ENCODE results near the gene LPP.

LPP gene

DNA sequence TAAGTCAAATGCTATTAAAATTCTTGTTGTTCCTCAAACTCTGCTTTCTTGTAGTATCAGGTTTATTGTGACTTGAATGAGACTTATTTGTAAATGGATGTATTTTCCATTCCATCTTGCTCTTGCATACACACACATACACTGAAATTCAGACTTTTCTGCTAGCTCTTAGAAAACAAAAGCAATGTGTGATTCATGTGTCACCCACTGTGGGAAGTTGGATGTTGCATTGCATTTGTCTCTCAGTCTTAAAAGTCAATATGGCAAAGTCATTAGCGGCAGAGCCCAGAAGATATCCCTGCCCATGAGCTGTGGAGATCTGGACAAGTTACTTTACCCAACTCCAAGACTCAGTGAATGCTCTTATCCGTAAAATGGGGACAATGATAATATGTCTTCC, 660.6 kb downstream of the LPP start:
- FAIRE-seq: no peak
- DNase-seq (ENCODE audit: low spot score): no peak

DNA sequence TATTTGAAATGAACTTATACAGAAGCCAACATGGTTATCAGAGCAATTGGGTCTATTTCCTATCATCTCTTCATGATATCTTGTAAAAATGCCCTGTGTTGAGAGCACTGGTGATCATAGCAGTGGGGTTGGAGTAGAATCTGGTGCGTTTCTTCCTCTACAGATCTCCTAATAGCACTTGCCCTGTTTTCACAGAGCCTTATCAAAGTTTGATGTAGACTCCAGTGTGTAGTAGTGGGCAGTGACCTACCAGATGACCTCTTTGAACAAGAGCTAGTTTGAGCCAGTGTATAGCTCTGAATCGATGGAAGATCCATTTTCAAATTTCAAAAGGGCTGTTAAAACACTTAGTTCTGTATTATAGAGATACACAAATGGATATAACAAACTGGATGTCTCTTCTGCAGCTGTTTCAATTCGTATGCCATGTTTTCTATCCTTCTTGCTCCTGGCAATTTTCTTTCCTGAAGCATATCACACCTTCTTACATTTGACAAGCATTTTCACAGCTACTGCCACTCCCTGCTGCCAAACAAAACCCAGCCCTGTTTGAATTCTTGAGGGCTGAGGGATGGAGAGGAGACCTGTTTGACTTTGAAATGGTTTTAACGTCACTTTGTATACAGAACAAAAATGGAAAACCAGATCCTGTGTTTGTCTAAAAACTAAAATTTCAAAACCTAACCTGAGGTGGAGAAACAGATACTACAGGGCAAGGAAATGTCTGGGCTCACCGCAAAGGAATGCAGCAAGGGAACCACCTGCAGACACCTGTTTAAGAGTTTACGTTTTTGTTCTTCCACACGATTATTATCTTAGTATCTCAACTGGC, 663.4 kb downstream of the LPP start:
- no peak for FAIRE-seq

DNA sequence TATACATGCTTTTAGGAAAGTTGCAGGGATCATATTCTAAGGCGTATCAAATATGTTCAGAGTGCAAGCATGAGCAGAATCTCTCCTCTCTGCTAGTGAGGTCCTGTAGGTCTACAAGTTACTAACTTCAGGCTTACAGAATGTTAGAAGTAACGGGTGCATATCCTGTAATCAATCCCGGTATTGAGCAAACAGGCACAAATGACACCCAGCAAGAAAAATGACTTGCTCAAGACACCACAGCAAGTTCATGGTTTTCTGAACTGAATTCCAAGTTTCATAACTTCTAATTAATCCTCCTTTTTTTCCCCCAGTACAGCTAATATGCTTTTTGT, 663.9 kb downstream of the LPP start:
- no peak for DNase-seq (ENCODE audit: low spot score)
- FAIRE-seq: no peak

More for the DNA sequence above, 663.4 kb downstream of the LPP start:
- DNase-seq (ENCODE audit: low spot score): no peak

DNA sequence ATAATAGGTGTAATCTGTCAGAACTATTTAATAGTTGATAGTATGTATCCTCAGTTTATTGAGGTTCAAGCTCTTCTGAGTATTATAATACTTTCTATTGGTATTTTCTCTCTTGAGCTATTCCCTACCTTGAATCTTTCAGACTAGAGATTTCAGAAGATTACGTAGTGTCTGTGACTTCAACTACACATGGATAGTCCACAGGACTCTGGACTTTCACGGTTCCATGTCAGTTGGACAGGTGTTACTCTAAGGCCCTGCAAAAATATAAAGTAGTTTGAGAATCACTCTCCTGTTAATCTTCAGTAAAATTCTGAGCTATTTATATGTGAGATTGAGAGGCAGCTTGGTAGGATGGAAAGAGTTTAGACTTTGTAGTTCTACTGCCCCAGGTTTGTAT, 664.3 kb downstream of the LPP start:
- FAIRE-seq: no peak

DNA sequence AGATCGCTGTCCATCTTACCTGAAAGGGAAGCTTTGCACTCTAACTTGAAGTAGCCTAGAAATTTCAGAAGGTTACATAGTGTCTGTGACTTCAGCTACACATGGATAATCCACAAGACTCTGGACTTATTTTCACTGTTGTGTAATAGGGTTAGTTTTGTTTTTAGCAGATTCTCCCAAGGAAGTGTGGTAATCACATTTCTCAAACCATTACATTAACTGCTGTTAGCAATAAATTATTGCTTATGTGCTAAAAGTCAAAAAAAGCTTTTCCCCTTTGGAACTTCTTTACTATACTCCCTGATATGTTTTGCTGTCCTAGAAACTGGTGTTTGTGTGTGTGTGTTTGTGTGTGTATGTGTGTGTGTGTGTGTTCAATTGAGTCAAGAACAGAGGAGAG, 666.0 kb downstream of the LPP start:
- no peak for FAIRE-seq
- DNase-seq (ENCODE audit: low spot score): no peak

More for the DNA sequence above, 664.3 kb downstream of the LPP start:
- DNase-seq (ENCODE audit: low spot score): no peak

DNA sequence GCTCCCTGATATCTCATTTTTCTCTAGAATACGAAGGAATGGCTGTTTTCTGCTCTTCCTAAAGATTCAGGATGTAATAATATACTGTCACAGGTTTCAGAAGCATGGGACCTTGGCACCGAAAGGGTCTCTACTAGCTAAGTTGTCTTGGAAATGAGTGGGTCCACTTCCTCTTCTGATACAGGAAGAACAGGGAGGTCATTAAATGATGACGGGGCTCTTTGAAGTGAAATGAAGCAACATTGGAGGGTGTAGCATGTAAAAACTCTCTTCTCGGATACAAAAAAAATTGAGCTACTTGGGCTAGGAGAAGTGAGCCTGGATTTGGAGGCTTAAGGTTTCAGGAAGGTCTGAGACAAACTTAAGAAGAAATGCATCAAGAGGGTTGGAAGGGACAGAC, 668.0 kb downstream of the LPP start:
- no peak for FAIRE-seq
- DNase-seq (ENCODE audit: low spot score): no peak

DNA sequence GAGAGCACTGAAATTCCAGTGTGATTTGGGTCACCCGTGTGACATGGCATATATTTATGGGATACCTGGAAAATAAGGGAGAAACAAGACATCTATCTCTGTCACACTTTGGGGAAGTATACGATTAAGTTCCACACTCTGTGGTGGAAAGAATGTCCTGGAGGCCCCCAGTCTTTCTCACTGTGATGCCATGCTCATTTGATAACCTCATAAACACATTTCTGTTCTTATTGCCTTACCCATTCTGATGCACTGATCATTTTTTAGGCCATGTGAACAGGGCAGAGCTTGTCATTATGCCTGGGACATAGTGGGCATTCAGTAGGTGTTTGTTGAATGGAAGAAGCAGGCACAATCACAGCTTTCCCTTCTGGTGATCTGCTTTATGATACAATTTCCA, 668.5 kb downstream of the LPP start:
- no peak for FAIRE-seq
- no peak for DNase-seq (ENCODE audit: low spot score)

DNA sequence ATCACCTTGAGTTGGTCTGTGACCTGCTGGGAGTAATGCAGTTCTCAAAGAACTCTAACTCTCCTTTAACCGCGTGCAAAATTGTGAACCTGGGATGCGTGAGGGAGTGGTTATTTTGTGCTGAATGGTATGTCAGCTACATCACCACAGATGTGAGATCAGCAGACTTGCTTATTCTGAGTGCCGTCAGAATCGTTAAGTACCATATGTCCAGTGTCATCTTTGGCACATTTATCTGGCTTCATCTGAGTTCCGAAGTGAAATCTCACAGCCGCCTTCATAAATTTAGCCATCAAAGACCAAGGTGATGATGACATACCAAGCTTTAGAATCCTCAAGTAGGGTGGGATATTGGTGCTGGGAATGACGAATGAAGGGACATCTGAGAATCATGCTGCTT, 670.6 kb downstream of the LPP start:
- no peak for FAIRE-seq
- DNase-seq (ENCODE audit: low spot score): no peak

DNA sequence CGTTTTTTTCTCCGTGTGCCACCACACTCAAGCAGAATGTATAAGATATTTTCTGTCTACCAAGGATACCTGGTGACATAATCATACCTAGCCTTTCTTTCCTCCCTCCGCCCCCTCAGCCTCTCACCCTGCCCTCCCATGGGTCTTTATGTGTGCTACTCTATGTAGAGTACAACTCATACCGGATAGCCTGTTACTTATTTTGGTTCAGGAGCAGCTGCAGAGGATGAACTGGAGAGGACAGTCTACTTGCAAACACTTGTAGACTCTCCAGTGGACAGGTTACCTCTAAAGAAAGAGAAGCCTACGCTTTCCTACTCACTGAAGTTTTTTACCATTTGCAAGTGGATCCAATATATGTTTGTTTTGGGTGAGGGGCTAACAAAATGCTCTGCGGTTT, 671.9 kb downstream of the LPP start:
- no peak for FAIRE-seq
- no peak for DNase-seq (ENCODE audit: low spot score)

DNA sequence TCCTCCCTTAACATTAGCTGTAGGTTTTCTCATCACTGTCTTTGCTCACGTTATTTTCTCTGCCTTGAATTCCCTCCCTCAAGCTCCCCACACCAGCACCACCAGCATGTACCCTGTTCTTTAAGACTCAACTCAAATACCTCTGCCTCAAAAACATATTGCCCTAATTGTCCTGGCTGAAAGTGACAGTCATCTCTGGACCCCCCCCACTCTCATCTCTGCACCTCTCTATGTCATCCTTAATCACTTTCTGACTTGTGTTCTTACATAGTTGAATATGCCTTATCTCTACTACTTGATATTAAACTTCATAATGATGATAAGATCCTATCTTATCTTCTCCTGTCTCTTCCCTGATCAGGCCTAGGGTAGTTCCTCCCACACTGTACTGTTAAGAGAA, 672.6 kb downstream of the LPP start:
- DNase-seq (ENCODE audit: low spot score): no peak
- no peak for FAIRE-seq

DNA sequence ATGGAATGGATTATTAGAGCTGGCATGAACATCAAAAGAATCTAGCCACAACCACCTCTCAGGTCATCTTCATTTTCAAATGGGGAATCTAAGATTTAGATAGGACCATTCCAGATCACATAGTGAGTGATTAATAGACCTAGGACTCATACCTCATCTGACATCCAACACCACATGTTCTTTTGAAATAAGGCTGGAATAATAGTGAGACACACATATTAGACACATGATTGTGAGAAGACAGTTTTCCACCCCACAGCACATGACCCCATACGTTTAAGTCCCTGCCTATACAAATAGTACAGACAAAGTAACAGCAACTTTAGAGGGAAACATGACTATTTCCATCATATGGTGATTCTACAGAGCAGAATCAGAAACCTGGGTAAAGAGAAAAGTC, 673.1 kb downstream of the LPP start:
- no peak for DNase-seq (ENCODE audit: low spot score)
- no peak for FAIRE-seq

DNA sequence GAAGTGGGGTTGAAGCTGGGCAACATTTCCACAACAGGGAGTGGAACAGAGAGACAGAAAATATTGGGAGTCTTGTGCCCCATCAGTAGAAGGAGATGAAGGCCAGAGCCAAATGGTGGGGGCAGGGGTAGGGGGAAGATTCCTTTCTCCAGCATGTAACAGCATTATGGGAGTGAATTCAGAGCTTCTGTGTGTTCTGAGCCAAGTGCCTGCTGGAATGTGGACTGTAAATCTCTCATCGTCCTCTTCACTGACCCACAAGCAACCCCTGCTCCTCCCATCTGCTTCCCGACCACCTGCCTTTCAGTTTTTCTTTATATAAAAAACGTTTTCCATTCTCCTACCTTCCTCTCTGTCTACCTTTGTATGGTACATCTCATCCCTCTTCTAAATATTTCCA, 673.6 kb downstream of the LPP start:
- DNase-seq (ENCODE audit: low spot score): no peak

DNA sequence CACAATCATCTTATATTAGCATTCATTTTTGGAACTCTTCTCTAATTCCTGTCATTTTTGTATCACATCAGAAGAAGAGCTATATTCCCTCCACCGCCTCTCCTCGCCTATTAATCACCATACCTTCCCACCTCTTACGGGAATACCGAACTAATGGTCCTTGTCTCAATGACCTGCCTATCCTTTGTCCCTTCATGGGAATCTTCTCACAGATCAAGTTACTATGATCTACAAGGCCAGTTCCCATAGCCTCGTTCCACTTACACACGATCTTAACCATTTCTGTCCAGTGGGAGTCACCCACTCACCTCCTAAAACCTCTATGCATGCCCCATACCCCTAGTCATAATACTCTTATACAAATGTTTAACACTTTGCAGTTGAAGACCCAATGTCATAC, 675.2 kb downstream of the LPP start:
- no peak for FAIRE-seq

More for the DNA sequence above, 673.6 kb downstream of the LPP start:
- no peak for FAIRE-seq

DNA sequence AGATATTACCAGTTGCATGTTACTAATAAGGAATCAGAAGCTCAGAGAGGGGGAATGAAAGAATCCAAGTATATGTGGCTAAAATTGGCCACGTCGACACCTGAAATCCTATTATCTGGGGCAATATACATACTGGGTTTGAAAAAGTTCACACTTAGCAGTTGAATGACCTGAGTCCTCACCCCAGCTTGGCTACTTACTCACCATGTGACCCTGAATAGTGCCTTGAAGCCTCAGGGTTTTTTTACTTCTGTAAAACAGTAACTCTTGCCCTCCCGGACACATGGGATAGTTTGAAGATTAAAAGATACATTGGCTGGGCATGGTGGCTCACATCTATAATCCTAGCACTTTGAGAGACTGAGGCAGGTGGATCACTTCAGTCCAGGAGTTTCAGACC, 675.6 kb downstream of the LPP start:
- no peak for DNase-seq (ENCODE audit: low spot score)
- FAIRE-seq: no peak

More for the DNA sequence above, 675.2 kb downstream of the LPP start:
- no peak for DNase-seq (ENCODE audit: low spot score)

DNA sequence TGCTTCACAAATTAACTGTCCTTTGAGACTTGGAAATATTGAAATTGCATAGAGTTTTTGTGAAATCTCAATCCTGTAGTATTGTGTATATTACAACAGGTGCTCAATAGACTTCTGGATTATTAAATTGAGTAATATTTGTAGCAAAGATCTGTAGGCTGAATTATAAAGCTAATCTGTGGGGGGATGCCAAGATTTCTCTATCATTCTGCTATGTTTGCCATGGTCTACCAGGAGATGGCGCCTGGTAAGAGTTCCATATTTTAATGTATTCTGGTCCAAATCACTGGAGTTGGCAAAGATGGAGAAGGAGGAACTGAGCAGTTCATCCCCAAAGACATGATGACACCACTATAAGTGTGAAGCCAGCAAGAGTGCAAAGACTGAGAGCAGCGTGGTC, 676.9 kb downstream of the LPP start:
- DNase-seq (ENCODE audit: low spot score) (no peak), FAIRE-seq (no peak)

DNA sequence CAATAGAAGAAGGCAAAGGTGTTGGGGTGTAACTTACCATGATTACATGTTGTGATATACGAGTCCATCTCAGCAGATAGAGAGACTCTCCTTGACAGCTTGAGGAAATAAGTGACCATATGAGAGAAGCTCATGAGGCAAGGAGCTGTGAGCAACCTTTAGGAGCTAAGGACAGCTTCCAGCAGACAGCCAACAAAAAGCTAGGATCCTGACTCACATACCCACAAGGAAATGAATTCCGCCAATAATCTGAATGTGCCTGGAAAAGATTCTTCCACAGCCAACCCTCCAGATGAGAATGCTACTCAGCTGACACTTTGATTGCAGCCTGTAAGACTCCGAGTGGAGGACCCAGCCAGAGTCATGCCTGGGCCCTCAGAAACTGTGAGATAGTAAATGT, 678.2 kb downstream of the LPP start:
- FAIRE-seq (no peak), DNase-seq (ENCODE audit: low spot score) (no peak)

DNA sequence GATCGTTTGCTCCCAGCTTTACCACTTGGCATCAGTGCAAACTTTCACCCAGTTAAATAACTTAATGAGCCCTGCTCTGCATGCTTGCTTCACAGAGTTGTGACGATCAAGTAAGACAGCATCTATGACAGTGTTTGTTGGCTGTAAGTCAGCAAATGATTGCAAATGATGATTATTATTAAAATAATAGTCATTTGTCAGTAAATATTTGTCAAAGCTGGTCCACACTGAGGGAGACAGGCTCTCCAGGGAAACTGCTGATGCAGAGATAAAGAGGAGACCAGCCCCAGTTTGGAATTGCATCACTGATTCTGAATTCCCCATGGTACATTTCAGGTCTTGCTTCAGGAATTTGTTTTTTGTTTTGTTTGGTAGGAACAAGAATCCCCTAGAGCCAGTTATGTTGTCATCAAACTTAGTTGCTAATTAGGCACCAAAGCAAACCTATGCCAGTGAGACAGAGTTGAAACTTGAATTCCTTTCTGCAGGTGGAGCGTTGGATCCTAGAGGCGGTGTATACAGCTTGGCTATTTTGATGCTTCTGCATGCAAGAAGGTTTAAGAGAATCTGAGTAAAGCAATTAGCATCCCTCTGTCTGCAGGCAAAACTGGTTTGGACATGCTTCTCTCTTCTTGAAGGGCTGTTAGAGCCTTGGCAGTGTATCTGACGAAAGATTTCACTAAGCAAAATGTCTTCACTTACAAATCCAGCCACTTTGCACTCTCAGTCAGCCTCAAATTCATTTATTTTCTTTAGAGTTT, 679.2 kb downstream of the LPP start:
- FAIRE-seq (no peak), DNase-seq (ENCODE audit: low spot score) (no peak)

DNA sequence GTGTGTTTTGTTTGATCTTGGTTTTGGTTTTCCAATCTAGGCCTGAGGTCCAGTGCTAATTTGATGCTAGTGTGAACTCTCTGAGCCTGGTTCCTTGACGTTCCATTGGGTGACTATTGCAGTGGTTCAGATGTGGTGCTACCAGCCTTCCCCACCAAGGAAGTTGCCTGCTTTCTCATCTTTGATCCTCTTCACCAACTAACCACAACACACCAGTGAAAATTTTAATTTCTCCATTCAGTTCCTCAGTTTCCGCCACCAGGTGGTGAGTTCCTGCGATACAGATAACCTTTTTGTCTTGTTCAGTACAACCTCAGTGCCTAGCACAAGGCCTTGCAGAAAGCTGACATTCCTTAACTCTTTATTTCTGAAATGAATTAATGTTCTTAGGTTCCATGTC, 680.4 kb downstream of the LPP start:
- DNase-seq (ENCODE audit: low spot score) (no peak), FAIRE-seq (no peak)

DNA sequence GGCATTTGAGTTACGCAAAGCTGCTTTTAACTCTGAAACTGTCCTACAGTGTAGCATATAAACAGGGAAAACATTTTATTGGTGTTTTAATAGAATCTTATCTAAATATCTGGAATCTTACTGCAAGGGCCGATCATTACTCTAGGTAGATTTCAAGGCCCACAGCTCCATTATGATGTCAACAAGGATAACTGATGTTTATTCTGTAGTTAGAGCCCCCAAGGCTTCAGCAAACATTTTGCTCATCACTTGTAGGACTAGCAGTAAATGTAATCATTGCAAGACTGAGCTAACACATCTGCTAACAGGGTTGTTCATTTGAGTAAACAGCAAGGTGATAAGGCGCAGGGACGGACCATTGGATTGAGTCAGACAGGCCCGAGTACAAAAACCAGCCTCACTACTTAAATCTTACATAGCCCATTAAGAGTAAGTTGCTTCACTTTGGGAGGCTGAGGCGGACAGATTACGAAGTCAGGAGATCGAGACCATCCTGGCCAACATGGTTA, 685.3 kb downstream of the LPP start:
- DNase-seq (ENCODE audit: low spot score) (no peak), FAIRE-seq (no peak)

DNA sequence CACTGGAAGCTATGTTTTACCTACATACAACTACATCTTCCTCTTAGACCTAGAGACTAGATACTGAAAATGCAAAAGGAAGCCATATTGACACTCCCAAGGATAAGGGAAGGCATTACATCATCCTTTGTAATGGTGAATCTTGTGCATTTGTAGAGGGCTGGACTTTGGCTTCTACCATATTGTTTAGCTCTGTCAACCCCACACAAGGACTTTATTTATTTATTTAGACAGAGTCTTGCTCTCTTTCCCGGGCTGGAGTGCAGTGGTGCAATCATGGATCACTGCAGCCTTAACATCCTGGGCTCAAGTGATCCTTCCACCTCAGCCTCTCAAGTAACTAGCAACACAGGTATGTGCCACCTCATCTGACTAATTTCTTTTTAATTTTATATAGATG, 686.3 kb downstream of the LPP start:
- DNase-seq (ENCODE audit: low spot score): no peak
- FAIRE-seq: no peak

DNA sequence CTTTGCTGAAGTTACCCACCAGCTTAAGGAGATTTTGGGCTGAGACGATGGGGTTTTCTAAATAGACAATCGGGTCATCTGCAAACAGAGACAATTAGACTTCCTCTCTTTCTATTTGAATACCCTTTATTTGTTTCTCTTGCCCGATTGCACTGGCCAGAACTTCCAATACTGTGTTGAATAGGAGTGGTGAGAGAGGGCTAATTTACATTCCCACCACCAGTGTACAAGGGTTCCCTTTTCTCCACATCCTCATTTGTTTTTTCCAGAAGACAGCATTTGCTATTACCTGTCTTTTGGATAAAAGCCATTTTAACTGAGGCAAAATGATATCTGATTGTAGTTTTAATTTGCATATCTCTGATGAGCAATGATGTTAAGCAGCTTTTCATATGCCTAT, 687.9 kb downstream of the LPP start:
- FAIRE-seq: no peak
- DNase-seq (ENCODE audit: low spot score): no peak

DNA sequence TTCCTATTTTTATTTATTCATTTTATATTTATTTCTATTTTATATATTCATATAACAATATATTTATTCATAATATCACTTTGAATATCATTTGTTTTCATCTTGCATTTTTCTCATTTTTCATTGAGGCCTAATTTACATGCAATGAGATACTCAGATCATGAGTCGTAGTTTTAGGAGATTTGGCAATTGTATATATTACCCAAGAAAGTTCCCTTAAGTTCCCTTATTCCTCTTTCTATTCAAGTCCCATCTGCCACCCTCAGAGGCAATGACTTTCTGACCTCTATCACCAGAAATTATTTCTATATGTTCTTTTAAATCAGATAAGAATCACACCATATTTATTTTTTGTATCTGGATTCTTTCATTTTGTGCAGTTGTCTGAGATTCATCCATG, 688.7 kb downstream of the LPP start:
- DNase-seq (ENCODE audit: low spot score) (no peak), FAIRE-seq (no peak)

DNA sequence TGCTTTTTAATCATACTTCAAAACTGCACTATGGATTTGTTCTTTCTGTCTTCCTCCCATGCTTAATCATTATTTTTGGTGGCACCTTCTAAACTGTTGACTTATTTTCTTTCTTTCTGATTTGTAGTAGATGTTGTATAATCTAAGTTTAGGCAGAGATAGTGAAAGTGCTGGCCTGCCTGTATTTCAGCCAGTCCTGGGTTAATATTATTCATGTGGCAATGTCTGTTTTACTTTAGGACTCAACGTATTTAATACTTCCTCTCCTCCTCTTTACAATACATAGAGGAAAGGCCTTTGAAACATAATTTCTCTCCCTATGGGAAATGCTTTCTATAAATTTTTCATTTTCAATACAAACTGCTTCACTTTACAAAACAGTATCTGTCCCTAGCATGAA, 690.1 kb downstream of the LPP start:
- DNase-seq (ENCODE audit: low spot score): no peak
- FAIRE-seq: no peak

Measured in RCC 7860 (cell line).